HG03066 (cell line): Measurements from ENCODE around the gene RIC1.
"Not testable (repeated sequence)": the region's sequence is repeated elsewhere in the genome, so short reads cannot be mapped to it uniquely, and the experiment has no call there.

Source experiments
- ATAC-seq: cut with Tn5 transposase; IDR thresholded peaks from one replicate; pipeline ENCODE4 v1.9.1; 2021; ENCODE audit warnings: low read depth; ENCODE audit not compliant: unreplicated experiment

The RIC1 gene

DNA sequence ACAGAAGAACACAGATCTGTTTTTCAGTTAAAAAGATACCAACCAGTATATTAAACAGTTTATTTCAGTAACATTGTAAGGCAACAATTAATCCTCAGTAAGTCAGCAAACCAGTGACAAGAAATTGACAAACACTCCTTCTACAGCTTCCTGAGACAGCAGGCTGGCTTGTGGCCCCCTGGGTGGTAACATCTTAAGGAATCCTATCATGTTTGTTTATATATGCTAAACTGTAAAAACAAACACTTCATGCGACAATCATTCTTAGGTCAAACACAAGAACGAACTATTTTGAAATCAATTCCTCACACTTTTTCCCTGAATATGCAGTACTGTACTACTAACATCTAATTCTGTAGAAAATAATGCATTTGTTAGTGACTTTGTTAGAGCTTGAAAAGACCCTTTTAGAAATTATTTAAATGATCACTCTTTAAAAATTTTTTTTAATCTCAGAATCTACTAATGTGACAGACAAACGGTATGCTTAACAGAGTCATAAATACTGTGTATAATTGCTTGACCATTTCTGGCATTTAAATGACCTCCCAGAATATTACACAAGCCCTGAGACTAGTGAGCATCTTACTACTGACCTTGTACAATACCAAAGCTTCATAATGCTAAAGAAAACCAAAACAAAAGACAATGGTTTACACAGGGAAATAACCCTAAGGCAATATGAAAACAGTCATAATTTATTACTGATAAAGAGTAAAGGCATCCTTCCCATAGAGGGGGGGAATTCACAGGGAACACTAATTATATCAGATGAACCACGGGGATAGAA is 155.8 kb downstream of the RIC1 start:
- ATAC-seq = no peak

DNA sequence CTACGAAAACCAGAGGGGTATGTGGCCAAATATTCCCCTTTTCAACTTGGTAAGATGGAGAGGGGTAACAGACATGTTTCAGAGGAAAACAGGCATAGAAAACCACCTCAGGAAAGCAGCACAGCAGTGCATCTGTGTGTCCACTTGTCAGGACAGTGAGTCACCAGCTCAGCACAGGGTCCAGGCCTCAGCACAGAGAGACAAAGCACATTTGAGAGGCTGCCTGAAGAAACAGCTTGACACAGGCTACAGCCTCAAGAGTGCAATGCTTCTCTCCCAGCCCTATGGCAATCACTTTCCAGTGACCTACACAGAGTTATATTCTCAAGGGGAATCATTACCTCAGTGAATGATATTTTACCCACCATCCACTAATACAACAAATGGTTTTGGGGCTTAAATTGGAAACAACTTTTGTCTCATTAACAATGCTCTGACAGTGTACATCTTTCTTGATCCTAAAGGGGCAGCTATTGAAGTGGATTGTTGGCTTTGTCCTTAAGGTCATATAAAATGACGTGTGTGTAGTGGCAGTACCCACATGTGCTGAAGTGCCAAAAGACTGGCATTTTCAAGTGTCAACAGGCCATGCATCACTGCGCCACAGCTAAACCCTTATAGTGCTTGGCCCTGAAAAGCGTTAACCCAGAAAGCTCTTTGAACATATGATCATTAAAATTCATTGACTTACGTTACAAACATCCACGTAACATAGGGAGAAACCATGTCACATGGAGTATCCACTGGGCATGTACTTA is 157.6 kb downstream of the RIC1 start:
- ATAC-seq = no peak

DNA sequence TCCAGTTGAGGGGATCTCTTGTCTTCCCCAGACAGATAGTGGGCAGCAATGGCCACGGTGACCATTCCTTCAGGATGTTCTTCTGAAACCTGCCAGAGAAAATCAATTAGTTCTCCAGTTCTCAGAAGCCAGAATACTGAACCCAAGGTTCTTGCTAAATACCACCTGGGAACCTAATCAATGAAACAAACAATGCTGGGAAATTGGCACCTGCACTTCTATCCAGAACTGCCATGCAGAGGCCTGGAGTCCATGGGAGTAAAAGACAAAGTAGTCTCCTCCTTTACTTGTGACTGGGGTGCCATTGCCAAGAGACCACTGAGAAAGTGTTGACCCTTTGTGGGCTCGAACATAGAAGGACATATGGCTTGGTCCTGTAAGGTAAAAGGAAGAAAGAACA is 158.3 kb downstream of the RIC1 start:
- ATAC-seq = no peak

DNA sequence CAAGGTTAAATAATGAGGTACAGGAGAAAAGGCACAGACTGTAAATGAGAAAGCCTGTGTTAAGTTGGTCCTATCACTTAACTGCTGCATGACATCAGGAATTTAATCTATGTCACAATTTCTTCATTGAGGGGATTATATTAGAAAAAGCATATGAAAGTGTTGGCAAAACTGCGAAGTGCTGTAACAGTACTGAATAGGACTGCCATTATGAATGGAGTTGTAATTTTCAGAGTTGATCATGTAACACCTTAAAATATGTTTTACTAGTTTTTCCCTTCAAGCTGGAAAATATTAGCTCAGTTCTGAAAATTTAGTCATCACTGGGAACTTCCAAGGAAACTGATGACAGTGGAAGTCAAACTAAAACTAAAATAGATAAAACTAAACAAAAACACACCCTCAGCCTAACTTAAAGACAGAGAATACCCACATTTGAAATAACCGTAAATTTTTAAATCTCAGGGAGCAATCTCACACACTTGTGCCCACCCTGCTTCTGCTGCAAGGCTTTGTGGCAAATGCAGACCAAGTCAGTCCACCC is 158.9 kb downstream of the RIC1 start:
- no peak for ATAC-seq

DNA sequence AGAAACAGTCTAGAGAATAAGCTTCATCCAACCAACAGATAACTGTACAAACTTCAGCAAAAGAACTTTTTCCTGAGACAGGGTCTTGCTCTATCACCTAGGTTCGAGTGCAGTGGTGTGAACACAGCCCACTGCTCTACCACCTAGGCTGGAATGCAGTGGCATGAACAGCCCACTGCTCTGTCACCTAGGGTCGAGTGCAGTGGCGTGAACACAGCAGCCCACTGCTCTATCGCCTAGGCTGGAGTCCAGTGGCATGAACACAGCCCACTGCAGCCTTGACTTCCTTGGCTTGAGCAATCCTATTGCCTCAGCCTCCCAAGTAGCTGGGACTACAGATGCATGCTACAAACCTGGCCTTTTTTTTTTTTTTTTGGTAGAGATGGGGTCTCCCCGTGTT is 160.6 kb downstream of the RIC1 start:
- no peak for ATAC-seq

DNA sequence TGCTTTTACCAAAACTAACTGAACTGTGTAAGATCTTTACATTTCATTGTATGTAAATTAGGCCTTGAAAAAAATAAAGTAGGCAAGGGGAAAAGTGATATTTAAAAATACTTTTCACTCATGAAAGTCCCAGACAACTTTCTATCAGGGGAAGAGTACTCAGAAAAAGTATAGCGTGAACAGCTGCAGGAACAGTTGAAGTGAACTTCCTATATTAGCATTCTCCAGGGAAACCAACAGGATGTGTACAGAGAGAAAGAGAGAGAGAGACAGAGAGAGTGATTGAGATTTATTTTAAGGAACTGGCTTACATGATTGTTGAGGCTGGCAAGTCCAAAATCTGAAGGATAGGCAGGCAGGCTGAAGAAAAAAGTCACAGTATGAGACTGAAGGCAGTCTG is 162.0 kb downstream of the RIC1 start:
- ATAC-seq = no peak

DNA sequence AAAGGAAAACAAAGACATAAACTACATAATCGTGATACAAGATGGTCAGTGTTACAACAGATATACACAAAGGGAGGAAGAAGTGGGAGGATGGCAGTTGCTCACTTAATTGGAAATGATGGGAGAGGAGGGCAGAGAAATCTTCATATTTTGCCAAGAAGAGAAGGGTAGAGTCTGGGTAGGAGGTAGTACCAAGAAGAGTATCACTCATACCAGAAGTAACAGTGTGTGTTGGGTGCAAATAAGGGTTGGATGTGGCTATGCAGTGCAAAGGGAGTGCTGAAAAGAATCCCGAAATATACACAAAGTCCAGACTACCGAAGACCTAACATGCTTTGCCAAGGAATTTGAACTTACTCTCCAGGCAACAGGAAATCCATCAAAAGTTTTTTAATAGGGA is 163.0 kb downstream of the RIC1 start:
- no peak for ATAC-seq

DNA sequence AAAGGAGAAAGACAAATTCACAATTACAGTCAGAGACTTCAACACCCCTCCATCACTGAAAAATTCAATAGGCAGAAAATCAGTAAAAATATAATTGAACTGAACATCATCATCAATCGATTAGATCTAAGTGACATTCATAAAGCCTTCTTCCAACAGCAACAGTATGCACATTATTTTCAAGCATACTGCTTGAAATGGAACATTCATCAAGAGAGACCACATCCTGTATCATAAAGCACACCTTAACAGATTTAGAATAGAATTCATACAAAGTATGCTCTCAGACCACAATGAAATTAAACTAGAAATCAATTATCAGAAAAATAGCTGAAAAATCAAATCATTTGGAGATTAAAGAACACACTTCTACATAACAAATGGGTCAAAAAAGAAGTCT is 164.9 kb downstream of the RIC1 start:
- no peak for ATAC-seq

DNA sequence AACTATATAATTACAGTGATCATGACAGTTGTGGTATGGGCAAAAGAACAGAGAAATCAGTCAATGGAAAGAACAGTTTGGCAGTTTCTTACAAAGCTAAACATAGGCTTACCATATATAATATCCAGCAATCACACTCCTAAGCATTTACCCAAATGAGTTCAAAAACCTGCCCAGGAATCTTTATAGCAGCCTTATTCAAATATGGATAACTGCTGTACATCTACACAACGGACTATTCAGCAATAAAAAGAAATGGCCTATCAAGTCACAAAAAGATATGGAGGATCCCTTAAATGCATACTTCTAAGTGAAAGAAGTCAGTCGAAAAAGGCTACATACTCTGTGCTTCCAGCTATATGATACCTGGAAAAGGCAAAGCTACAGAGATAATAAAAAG is 167.4 kb downstream of the RIC1 start:
- ATAC-seq = no peak

DNA sequence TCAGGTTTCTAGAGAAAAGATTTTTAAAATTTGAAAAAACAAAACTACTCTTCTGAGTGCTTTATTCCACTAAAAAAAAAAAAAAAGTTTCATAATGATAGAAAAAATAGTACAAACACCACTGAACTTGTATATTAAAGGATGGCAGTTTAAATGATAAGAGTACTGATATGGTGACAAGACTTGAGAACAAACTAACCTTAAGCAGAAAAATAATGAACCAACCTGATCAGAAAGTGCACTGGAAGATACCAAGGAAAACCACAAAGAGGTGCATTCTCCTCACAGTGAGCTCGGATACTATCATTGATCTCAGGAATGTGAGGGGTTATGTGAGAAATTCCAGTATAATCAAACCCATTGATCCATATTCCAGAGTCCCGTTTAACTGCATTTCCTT is 169.7 kb downstream of the RIC1 start:
- no peak for ATAC-seq

DNA sequence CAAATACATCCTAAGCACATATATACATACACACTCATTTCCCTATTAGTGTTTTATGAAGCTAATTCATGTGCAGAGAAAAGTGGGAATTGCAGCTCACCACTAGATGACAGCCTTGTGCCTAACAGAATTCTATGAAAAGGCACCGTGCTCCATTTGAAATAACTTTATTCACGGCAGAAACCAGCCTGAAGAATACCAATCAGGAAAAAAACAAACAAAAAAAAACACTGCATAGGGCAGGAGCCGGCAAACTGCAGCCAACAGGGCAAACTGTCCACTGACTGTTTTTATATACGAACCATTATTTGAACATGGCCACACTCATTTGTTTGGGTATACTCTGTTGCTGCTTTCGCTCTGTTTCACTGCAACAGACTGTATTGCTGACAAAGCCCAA is 170.4 kb downstream of the RIC1 start:
- no peak for ATAC-seq

DNA sequence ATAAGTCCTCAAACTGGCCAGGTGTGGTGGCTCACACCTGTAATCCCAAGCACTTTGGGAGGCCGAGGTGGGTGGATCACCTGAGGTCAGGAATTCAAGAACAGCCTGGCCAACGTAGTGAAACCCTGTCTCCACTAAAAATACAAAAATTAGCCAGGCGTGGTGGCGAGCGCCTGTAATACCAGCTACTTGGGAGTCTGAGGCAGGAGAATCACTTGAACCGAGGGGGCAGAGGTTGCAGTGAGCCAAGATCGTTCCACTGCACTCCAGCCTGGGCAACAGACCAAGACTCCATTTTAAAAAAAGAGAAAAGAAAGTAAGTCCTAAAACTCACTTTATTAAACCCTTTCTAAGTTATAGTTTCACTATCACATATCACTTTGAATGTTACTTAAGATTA is 171.5 kb downstream of the RIC1 start:
- ATAC-seq = not testable (repeated sequence)

DNA sequence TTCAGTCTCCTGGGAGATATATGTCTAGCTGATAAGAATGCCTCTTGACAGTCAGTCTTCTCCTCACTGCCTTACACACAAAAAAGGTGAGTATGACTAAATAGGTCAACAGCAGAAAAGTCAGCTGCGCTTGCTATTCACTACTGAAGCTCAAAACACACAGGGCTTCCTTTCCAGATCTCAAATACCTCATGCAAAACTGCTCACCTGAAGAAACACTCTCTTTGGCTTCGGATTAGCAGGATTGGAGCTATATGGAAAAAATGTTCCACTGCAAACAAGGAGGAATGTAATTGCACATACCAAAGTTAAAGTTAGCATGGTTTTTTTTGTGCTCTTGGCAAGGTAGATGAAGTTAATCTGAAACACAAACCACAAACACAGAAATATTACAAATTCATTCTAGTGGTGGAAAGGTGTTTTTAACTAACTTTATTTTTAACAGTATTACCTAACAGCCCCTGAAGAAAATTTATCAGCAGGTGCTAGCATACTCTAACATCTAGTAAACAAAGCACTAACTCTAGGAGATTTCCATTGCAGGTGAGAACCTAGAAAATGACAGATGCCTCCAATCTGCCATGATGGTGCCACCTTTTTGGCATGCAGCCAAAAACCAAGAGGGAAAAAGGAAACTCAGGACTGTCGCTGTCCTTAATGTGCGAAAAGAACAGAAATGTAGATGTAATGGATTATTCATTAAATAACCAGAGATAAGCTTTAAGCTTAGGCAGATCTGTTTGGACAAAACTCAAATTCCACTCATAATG is 172.2 kb downstream of the RIC1 start:
- no peak for ATAC-seq

DNA sequence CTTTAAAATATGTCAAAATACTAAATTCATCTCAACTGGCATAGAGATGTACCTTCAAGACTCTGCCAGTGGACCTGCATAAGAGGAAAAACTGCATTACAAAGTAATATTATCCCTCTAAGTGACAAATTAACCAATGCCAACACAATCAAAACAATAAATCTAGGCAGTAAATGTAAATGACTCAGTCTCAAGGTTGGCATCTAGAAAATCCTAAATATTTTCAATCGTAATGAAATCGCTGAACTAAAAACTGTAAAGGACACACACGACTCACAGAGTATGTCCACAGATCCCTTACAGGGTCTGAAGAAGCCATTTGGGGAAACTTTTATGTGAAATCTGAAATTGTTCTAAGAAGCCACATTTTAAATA is 172.8 kb downstream of the RIC1 start:
- no peak for ATAC-seq

DNA sequence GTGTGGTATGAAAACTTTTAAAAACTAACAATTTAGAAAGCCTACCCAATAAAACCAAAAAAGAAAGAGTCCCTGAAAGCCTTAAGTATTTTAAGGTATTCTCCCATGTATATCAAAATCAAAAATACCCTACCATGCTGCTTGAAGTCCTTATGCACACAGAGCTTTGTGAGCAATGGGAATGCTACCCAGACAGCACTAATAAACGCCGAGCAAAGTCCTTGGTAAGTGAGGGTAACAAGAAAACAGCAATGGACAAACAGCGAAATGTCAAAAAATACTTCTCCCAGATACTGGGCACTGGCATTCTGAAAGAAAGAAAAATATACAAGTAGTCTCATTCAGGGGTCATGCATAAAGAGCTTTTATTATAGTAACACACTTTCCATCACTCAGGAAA is 176.6 kb downstream of the RIC1 start:
- no peak for ATAC-seq

DNA sequence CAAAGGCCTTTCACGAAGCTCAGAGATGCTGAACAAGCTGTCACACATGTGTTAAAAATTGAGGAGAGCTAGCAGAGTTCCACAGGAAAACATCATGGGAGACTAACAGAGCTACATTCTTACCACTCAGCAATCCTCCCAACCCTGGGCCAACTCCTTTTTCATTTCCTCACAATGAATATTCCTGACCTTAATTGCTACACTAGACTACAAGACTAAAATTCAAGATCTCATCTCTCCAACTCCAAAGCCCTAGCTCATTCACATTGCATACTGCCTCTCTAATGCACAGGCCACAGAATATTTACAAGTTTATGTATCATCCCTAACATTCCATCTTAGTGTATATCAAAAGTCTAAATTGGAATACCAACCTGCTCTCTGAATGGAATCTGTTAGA is 182.8 kb downstream of the RIC1 start:
- ATAC-seq = no peak

DNA sequence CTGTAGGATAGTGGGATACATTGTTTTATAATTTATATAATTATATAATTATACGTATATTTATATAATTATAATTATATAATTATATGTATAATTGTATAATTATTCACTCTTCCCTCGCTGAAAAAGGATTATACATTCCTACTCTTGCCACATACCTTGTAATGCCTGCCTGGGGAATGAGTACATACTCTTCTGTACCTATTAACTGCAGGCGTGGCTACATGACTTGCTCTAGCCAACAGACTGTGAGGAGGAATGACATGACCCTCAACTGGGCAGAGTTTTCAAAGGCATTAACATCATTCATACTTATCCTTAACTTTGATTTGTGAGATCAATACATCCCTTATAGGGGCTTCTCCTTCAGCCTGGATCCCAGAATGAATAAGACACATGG is 184.9 kb downstream of the RIC1 start:
- no peak for ATAC-seq

DNA sequence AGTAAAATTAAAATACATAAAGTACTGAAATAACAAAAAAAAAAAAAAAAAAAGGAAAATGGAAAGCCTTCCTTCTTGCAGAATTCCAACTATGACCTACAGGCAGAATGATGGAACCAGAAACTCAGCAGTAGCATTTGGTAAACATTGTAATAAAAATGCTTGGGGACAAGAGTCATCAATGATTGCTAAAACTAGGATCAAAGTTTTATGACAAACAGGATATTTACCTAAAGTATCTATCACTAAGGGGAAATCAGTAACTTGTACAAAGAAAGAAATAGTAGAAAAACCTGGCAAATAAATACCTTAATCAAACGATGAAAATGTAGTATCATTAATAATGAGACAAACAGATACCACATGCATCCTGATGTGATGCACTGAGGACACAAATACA is 186.6 kb downstream of the RIC1 start:
- no peak for ATAC-seq

DNA sequence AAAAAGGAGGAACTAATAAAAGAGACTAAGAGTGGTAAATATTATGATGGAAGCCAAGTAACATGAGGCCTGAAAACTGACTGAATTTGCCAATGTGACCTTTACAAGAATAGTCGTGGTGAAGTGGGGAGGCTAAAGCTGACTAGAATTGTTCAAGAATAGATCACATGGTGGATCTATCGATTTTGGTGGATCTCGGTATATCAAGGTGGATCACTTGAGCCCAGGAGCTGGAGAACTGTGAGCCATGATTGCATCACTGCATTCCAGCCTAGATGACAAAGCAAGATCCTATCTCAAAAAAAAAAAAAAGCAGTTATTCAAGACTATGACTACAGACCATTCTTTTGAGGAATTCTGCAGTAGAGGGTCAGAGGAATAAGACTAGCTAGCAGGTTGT is 189.0 kb downstream of the RIC1 start:
- no peak for ATAC-seq

DNA sequence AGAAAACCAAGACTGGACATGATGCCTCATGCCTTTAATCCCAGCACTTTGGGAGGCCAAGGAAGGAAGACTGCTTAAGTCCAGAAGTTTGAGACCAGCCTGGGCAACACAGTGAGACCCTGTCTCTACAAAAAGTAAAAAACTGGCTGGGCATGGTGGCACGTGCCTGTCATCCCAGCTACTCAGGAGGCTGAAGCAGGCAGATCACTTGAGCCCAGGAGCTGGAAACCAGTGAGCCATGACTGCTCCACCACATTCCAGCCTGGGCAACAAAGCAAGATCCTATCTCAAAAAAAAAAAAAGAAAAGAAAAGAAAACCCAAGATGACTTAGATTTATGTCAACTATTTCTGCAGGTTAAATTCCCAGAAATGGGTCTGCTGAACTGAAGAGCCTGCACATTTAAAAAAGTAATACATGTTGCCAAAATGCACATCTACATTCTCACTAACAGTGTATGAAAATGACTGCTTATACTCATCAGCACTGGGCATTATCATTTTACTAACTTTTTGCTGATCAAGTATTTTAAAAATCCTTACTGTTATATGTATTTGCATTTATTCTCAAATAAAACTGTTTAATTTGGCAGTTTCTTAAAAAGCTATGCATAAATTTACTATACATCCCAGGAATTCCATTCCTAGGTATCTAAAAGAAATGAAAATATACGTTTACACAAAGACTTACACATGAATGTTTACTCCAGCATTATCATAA is 189.7 kb downstream of the RIC1 start:
- ATAC-seq = no peak

DNA sequence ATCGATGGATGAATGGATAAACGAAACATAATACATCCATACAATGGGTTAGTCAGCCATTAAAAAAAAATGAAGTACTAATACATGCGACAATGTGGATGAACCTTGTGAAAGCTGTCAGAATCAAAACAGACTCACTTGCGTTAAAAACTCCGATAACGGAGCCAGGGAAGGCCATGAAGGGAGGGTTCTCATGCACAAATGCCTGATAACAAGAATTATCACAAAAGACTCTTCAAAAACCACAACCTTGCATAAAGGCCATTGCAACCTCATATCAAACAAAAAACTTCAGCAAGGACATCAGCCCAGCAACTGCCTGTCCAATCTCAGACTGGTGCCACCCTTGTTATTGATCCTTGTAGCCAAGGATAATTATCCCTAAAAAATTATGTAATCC is 190.3 kb downstream of the RIC1 start:
- ATAC-seq = no peak
